ENCODE results near the gene DAGLA.

DAGLA gene

DNA sequence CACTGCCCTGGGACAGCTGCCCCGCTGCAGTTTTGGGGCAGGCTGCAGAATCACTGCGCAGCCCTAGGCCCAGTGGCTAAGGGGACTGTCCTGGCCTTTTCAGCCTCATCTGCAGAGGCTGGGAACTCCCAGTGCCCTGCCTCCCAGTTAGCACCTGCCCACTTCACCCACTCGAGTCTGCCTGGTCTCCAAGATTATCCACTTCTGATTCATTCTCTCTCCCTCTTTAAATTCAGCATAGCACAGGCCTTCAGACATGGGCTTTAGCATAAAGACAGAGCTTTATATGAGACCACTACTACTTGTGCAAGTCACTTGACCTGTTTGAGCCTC is 8.9 kb downstream of the DAGLA start:
- Histone ChIP-seq H3K4me3 (ENCODE audit: low read length) (no peak overlapping the region), H3K27me3 (ENCODE audit: insufficient read depth, low read length) (no peaks in the 10 kb centered on the region)

DNA sequence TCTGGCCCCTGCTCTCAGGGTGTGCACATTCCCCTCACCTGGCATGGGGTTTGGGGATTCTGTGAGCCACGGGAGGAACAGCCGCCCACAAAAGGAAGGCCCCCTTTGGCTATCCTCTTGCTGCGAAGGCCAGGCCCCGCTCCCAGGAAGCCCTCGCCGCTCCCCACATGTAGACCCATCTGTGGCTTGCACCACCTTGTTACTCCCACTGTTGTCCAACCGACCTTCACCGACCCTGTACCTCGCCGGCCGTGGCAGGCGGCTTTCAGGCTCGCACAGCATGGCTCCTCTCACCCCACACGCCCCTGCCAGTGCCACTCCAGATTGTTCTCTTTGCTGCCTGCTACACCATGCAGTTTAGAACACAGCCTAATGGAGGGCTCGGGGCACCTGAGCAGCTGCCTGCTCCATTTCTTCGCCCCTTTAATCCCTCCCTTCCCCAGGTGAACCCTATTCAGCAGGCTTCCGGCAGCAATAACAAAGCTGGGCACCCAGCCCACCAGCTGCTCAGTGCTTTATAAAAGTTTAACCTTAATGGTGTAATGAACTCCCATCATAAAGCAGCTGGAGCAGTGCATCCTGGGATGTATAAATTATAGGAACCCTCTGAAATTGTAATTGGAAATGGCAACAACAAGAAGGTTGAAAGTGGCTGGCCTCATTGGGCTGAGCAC is 10.7 kb downstream of the DAGLA start:
- Histone ChIP-seq H2AFZ (ENCODE audit: low read depth, low read length) (no peak overlapping the region), H3K4me3 (ENCODE audit: low read length) (no peak overlapping the region), H3K27me3 (ENCODE audit: insufficient read depth, low read length) (no peaks in the 10 kb centered on the region), H3K9me3 (ENCODE audit: low read length) (no peaks in the 10 kb centered on the region), H3K4me1 (ENCODE audit: insufficient read depth, low read length) (peaks cover 28% of the 10 kb centered on the region), H3K36me3 (ENCODE audit: insufficient read depth, low read length) (no peaks in the 10 kb centered on the region)

More for the DNA sequence above, 8.9 kb downstream of the DAGLA start:
- Histone ChIP-seq H2AFZ (ENCODE audit: low read depth, low read length) (no peak overlapping the region), H3K4me1 (ENCODE audit: insufficient read depth, low read length) (peaks cover 16% of the 10 kb centered on the region), H3K9me3 (ENCODE audit: low read length) (no peaks in the 10 kb centered on the region), H3K36me3 (ENCODE audit: insufficient read depth, low read length) (no peaks in the 10 kb centered on the region)

DNA sequence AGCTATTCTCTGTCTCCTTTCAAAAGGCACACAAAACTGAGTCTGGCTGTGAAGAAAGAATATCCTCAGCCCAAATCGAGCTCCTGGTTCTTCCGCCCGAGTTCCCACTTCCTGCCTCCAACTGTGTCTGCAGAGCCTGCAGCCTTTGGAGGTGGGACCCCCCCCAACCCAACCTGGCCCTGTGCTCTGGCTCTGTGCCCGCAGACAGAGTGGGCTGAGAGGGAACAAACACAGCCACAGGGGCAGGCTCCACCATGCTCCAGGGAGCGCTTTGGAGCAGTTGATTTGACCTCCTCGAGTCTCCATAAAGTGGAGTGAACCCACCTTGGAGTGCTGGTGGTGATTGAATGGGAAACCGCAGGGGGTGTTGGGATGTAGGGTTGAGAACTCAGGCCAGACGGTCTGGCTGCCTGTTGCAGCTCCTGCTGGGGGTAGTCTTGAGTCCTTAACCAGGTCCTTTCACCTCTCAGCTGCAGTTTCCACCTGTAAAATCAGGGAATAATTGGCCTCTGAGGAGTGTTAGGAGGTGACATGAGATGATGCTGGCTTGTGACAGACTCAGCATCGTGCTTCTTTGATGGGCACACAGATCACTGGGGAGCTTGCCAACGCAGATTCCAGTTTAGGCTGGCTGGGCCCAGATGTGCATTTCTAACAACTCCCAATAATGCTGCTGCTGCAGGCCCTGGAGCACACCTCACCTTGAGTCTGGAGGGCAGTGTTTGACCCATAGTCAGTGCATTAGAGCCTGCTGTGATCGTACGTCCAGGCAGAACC is 11.4 kb downstream of the DAGLA start:
- no peaks in the 10 kb centered on the region for H3K9me3 ChIP-seq (ENCODE audit: low read length)
- no peaks in the 10 kb centered on the region for H3K36me3 ChIP-seq (ENCODE audit: insufficient read depth, low read length)
- no peak overlapping the region for H3K4me3 ChIP-seq (ENCODE audit: low read length)
- H3K27me3 ChIP-seq (ENCODE audit: insufficient read depth, low read length), result no peaks in the 10 kb centered on the region
- H3K4me1 ChIP-seq (ENCODE audit: insufficient read depth, low read length), result peaks cover 28% of the 10 kb centered on the region
- no peak overlapping the region for H2AFZ ChIP-seq (ENCODE audit: low read depth, low read length)

DNA sequence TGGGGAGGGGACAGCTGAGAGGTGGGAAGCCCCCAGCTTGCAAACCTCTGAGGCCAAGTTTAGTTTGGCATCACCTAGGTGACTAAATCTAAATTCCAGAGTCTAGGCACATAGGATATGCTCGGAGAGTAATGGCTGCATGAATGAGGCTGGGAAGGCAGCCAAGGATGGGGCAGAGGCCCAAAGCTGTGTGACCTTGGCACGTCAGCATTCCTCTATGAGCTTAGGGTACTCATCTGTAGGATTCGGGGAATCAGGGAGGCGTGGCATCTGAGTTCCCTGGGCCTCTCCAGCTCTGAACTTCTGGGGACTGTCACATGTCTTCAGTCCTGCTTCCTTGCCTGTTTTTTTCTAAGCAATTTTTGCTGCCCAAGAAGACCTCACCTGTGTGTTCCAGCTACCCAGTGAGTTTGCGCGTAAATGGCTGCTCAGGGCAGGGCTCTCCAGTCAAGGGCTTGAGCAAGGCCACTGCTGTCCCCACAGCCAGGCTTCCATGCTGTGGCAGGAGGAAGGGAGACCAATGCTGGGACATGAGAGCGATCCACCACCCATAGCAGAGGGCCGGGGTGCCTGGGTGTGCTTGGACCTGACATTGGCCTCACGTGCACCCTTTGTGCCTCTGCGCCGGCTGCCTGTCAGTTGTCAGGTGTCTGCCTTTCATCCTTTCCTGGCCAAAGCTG is 13.9 kb downstream of the DAGLA start:
- H3K27me3 ChIP-seq (ENCODE audit: insufficient read depth, low read length), result no peaks in the 10 kb centered on the region
- H3K4me1 ChIP-seq (ENCODE audit: insufficient read depth, low read length), result peaks cover 26% of the 10 kb centered on the region
- H3K9me3 ChIP-seq (ENCODE audit: low read length), result no peaks in the 10 kb centered on the region
- no peak overlapping the region for H3K4me3 ChIP-seq (ENCODE audit: low read length)
- H3K36me3 ChIP-seq (ENCODE audit: insufficient read depth, low read length), result no peaks in the 10 kb centered on the region
- no peak overlapping the region for H2AFZ ChIP-seq (ENCODE audit: low read depth, low read length)

DNA sequence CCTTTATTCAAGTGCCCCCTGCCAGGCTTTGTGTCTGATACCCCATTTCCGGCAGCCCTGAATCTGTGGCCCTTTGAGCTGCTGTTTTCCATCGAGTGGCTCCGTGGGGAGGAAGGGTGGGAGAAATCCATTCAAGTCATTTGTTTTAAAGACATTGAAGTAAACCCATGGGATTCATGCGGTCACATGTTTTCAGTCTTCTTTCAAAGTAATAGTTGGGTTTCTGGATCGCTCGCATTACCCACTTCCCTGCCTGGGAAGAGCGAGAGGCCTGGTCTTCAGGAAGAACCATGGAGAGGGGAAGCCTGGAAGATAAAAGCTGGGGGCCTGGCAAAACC is 14.4 kb downstream of the DAGLA start:
- Histone ChIP-seq H3K36me3 (ENCODE audit: insufficient read depth, low read length) (no peaks in the 10 kb centered on the region), H3K9me3 (ENCODE audit: low read length) (no peaks in the 10 kb centered on the region), H2AFZ (ENCODE audit: low read depth, low read length) (no peak overlapping the region), H3K4me1 (ENCODE audit: insufficient read depth, low read length) (peaks cover 26% of the 10 kb centered on the region), H3K4me3 (ENCODE audit: low read length) (no peak overlapping the region), H3K27me3 (ENCODE audit: insufficient read depth, low read length) (no peaks in the 10 kb centered on the region)

DNA sequence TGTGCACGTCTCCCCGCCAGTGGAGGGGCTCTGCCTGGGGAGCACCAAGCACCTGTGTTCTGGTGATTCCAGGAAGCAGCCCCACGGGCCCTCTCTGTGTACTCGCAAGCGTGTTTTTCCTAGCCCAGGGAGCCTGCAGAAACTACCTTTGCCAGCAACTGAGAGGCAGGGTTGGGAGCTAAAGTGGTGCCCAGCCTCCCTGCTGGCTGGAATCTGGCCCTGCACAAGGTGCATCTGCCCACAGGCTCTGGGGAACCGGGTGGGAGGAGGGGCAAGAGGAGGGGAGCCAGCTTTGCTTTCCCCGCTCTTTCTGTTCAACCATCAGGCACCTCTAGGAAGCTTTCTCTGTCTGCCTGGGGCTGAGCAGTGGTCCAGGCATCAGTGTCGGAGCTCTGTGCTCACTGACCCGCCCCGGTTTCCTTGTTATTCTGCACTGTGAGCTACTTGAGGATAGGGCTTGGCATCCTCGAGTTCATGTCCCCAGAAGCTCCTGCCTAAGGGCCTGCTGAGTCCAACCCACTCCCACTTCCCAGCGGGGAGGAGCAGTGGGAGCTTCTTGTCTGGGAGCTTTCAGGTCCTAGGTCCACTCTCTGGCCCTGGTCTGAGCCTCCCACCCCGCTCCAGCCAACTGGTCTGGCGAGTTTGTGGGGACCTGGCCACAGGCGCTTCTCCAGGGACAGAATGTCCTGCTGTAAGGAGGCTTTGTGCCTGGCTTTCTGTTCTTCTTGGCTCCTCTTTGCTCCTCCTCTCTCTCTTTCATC is 14.9 kb downstream of the DAGLA start:
- H3K4me1 ChIP-seq (ENCODE audit: insufficient read depth, low read length), result peaks cover 26% of the 10 kb centered on the region
- H3K36me3 ChIP-seq (ENCODE audit: insufficient read depth, low read length), result no peaks in the 10 kb centered on the region
- H3K9me3 ChIP-seq (ENCODE audit: low read length), result no peaks in the 10 kb centered on the region
- no peak overlapping the region for H3K4me3 ChIP-seq (ENCODE audit: low read length)
- no peak overlapping the region for H2AFZ ChIP-seq (ENCODE audit: low read depth, low read length)
- H3K27me3 ChIP-seq (ENCODE audit: insufficient read depth, low read length), result no peaks in the 10 kb centered on the region

DNA sequence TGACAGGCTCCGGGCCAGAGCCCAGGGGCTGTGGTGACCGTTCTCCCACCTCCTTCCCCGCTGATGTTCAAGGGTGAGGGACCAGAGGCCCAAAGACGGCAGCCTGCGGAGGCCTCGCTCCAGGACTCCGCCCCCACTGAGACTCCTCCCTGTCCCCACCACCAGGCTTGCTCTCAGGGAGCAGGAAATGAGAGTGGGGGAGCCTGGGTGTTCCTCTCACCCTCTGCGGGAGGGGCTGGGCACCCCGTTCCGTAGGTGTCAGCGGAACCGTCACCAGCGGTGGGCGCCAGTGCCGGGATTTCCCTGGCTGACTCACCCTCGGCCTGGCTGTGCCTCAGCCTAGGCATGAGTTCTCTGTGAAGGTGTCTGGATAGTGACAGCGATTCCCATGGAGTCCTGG is 15.7 kb downstream of the DAGLA start:
- Histone ChIP-seq H2AFZ (ENCODE audit: low read depth, low read length) (no peak overlapping the region), H3K27me3 (ENCODE audit: insufficient read depth, low read length) (no peaks in the 10 kb centered on the region), H3K4me3 (ENCODE audit: low read length) (no peak overlapping the region), H3K36me3 (ENCODE audit: insufficient read depth, low read length) (no peaks in the 10 kb centered on the region), H3K9me3 (ENCODE audit: low read length) (no peaks in the 10 kb centered on the region), H3K4me1 (ENCODE audit: insufficient read depth, low read length) (peaks cover 29% of the 10 kb centered on the region)

DNA sequence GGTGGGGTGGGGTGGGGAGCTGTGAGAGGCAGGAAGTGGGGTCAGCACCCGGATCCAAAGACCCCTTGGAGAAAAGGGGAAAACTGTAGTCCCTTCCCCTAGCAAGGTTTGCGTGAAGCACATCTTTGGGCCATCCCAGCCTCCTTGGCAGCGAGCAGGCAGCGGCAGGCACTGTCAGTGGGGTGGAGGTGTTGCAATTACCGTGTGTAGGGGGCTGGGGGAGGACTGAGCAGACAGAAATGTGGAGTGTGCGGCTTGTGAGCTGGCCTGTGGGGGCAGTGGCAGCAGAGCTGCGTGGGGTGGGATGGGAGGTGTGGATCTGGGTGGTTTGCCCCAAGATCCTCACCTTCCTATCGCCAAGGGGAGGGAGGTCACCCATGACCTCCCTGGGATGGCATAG is 16.4 kb downstream of the DAGLA start:
- no peaks in the 10 kb centered on the region for H3K36me3 ChIP-seq (ENCODE audit: insufficient read depth, low read length)
- no peaks in the 10 kb centered on the region for H3K9me3 ChIP-seq (ENCODE audit: low read length)
- H2AFZ ChIP-seq (ENCODE audit: low read depth, low read length), result no peak overlapping the region
- no peak overlapping the region for H3K4me3 ChIP-seq (ENCODE audit: low read length)
- peaks cover 29% of the 10 kb centered on the region for H3K4me1 ChIP-seq (ENCODE audit: insufficient read depth, low read length)
- H3K27me3 ChIP-seq (ENCODE audit: insufficient read depth, low read length), result no peaks in the 10 kb centered on the region

DNA sequence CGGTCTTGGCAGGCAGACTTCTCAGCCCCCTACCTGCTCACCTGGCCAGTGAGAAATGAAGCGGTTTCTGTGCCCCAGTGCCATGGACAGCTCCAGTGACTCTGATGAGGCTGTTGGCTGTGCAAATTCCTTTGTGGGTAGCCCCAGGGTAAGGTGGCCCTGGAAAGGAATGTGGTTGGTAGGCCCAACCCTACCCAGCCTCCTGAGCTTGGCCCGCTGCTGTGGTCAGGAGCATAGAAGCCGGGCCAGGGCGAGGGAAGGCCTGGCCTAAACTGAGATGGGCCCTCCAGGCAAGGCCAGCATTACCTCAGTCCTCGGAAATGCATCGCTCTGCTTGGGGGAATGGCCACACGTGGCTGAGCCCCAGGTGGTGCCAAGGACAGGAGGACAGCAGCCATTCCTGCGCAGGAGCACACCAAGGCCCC is 16.9 kb downstream of the DAGLA start:
- Histone ChIP-seq H2AFZ (ENCODE audit: low read depth, low read length) (no peak overlapping the region), H3K4me1 (ENCODE audit: insufficient read depth, low read length) (peaks cover 28% of the 10 kb centered on the region), H3K4me3 (ENCODE audit: low read length) (no peak overlapping the region), H3K9me3 (ENCODE audit: low read length) (no peaks in the 10 kb centered on the region), H3K27me3 (ENCODE audit: insufficient read depth, low read length) (no peaks in the 10 kb centered on the region), H3K36me3 (ENCODE audit: insufficient read depth, low read length) (no peaks in the 10 kb centered on the region)

DNA sequence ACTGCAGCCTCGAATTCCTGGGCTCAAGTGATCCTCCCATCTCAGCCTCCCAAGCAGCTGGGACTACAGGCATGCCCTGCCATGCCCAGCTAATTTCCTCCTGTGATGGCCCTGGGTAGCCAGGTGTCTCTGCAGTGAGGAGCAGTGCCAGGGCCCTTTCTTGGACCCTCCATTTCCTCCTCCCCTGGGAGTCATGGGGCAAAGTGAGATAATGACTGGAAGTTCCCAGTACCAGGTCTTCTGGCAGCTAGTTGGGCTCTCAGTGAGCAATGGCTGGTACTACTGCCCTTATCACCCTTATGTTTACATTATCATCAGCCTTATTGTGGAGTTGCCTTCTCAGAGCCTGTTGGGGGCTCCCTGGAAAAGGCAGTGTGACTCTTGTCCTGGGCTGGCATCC is 17.6 kb downstream of the DAGLA start:
- Histone ChIP-seq H3K4me3 (ENCODE audit: low read length) (no peak overlapping the region), H3K36me3 (ENCODE audit: insufficient read depth, low read length) (no peaks in the 10 kb centered on the region), H3K4me1 (ENCODE audit: insufficient read depth, low read length) (peaks cover 28% of the 10 kb centered on the region), H3K9me3 (ENCODE audit: low read length) (no peaks in the 10 kb centered on the region), H3K27me3 (ENCODE audit: insufficient read depth, low read length) (no peaks in the 10 kb centered on the region), H2AFZ (ENCODE audit: low read depth, low read length) (no peak overlapping the region)

DNA sequence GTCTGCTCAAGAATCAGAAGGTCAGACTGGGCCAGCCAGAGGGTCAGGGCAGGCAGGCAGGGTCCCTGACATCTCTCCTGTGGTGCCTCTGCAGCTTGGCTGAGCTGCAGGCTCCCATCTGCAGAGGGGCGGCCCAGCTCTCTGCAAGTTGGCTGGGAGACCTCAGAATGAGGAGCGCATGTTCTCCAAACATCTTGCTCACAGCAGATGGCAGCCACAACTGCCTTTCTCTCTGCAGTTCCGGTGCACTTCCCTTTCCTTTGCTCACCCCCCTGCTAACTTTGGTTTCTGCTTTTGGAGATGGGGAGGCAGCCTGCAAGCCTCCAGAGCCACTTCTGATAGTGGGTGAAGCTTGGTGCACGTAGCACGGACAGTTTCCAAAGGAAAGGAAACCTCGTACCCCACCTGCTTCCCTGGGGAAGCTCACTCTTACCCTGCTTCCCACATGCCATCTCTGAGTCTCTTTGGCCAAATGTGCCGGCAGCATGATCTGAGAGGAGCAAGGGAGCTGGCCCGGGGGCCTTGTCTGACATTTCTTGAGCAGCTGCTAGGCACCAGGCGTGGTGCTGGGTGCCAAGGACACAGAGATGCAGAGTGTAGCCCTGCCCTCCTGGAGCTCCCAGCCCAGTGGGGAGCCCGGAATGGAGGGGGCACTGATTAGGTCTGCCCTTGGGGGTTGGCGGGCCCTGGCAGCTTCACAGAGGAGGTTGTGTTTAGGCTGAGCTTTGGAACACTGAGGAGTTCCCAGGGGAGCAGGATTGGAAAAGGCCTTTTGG is 18.2 kb downstream of the DAGLA start:
- Histone ChIP-seq H3K4me1 (ENCODE audit: insufficient read depth, low read length) (peaks cover 28% of the 10 kb centered on the region), H3K36me3 (ENCODE audit: insufficient read depth, low read length) (no peaks in the 10 kb centered on the region), H3K9me3 (ENCODE audit: low read length) (no peaks in the 10 kb centered on the region), H2AFZ (ENCODE audit: low read depth, low read length) (no peak overlapping the region), H3K4me3 (ENCODE audit: low read length) (no peak overlapping the region), H3K27me3 (ENCODE audit: insufficient read depth, low read length) (no peaks in the 10 kb centered on the region)

DNA sequence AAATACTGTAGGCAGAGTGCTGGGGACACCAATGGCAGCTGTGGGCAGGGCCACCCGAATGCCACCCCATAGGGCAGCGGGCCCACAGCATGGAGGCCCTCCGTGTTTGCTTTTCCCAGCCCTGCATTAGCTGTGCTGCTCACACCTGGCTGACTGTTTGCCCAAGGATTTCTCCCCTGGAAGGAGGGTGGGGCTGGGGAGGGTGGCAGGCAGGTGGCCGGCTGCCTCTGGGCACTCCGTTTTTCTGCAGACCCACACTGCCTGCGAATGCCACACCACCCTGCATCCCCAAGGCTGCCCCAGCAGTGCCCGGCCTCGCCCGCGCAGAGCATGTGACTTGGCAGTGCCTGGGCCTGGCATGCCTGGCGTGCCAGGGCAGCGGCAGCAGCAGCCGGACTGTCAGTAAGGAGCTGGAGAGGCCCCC is 19.6 kb downstream of the DAGLA start:
- no peaks in the 10 kb centered on the region for H3K27me3 ChIP-seq (ENCODE audit: insufficient read depth, low read length)
- no peak overlapping the region for H3K4me3 ChIP-seq (ENCODE audit: low read length)
- no peak overlapping the region for H2AFZ ChIP-seq (ENCODE audit: low read depth, low read length)
- H3K4me1 ChIP-seq (ENCODE audit: insufficient read depth, low read length), result peaks cover 19% of the 10 kb centered on the region
- H3K9me3 ChIP-seq (ENCODE audit: low read length), result no peaks in the 10 kb centered on the region
- no peaks in the 10 kb centered on the region for H3K36me3 ChIP-seq (ENCODE audit: insufficient read depth, low read length)
